GM21526 (cell line): ENCODE results near the gene CD164L2.

Source experiments
- ATAC-seq: cut with Tn5 transposase; IDR thresholded peaks from one replicate; pipeline ENCODE4 v1.9.1; 2021; ENCODE audit warnings: moderate library complexity; ENCODE audit not compliant: unreplicated experiment, low FRiP score

CD164L2 gene

DNA sequence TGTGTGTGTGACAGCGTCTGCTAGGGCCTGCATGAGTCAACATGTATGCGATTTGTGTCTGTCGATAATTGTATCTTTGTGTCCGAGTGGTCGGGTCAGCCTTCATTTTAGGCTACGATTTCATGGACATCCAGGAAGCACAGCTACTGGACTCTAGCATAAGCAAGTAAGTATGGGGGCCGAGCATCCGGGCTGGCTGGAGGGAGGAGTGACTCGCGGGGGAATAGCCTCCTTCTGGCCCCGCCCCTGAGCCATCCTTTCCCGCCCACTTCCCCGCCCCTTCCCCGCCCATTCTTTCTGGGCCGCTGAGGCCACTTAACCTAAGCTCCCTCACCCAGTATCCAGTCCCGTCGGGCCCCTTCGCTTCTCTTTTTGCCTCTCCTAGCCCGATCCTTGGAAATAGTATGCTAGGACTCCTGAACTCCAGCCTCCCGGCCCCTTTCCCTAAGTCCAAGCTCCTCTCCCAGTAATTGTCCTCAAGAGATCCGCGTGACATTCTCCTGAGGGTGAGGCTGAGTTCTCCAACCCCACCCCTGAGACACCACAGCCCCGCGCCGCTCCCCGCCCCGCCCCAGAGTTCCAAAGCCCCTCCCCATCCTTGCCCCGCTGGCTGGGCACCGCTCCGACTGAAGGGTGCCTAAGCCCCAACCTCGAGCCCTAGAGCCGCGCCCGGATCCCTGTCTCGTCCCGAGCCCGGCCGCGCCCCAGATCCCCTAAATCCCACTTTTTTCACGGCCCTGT is 17.6 kb downstream of the CD164L2 start:
- ATAC-seq = no peak

- ATAC-seq = no peak
Measured at GRCh38 chr1:27364696-27365371, 18.3 kb downstream of the CD164L2 start.

DNA sequence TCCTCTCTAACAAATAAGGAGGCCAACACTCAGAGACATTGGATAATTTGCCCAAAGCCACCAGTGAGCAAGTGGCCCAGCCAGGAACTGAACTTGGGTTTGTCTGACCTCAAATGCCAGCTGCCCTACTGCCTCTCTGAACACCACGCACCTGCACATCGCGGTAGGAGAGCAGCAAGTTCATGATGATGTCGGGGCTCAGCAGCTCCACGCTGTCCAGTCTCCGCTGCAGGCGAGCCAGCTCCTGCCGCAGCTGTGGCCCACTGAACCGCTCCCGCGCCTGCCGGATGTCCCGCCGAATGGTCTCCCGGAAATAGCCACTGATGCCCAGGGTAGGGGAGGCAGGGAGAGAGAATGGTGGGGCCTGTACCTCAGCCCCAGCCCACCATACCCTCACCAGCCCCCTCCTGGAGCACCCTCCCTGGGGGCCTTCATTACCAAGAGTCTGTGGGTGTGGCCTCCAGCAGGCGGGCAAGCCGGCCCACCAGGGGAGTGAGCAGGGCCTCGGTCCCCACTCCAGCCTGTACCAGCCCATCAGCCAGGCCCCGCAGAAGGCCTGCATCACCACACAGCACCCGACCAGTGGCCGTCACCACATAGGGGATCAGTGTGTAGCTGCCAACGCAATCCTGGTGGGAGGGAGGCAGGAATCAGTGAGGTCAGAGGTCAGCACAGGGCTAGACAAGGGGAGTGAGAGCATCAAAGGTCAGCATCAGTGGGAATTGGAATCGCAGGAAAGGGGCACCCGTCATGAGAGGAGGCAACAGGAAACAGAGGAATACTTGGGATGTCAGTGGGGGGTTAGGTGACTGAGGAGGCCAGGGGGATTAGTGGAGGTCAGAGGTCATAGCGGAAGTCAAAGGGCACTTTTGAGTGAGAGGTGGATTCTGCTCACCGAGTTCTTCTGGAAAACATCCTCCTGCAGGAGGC is 19.1 kb downstream of the CD164L2 start:
- ATAC-seq = no peak

DNA sequence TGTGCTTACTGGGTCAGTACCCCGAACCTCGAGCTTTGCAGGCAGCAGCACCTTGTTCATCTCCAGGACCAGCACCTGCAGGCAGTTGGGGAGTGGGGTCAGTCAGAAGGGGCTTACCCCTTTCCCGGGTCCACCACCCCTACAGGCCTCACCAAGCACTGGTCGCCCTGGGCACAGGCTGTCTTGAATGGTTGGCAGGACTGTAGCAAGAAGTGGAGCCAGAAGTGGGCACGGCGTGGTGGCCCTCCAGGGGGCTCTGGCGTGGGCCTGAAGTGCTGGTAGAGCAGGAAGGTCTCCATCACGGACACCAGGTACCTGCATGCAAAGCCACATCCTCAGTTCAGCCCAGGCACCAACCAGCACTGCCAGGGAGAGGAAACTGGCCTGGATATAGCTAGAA is 21.6 kb downstream of the CD164L2 start:
- ATAC-seq = no peak

GRCh38 chr1:27361044-27361402 is 22.1 kb downstream of the CD164L2 start:
- no peak for ATAC-seq

GRCh38 chr1:27360159-27361043 is 22.7 kb downstream of the CD164L2 start:
- ATAC-seq = no peak

GRCh38 chr1:27359822-27360158 is 23.3 kb downstream of the CD164L2 start:
- no peak for ATAC-seq

- ATAC-seq = no peak
Measured at GRCh38 chr1:27358928-27359313, 24.2 kb downstream of the CD164L2 start.

DNA sequence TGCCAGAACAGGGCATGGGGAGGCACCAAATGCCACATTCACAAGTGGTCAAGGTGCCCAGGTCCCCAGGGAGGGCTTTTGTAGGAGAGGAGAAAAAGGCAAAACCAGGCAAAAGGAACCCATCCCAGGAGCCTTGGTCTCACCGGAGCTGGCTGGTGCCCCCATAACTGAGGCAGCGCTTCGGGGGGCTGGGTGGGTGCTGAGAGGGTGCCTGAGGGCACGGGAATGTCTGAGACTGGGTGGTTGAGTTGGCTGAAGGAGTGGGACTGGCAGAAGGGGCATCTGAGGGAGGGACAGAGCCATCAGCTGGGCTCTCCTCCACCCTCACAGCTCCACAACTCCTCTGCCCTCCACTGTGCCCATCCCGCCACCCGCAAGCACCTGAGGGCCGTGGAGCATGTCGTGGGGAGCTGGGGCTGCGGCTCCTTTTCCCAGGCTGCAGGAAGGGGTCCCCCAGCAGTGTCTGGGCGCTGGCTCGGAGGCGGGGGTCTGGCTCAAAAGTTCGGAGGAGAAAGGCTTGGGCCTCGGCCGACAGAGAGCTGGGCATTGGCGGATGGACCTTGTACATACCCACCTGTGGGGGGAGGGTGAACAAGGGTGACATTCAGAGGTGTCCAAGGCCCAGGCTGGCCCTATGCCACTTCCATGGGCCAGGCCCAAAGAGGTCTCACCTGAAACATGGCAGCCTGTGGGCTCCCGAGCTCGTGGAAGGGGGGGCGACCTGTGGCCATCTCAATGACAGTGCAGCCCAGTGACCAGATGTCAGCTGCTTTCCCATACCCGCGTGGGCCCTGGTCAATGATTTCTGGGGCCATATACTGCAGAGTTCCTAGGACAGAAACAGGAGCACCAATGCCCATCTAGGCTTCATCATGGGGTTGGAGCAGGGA is 24.9 kb downstream of the CD164L2 start:
- ATAC-seq = no peak

DNA sequence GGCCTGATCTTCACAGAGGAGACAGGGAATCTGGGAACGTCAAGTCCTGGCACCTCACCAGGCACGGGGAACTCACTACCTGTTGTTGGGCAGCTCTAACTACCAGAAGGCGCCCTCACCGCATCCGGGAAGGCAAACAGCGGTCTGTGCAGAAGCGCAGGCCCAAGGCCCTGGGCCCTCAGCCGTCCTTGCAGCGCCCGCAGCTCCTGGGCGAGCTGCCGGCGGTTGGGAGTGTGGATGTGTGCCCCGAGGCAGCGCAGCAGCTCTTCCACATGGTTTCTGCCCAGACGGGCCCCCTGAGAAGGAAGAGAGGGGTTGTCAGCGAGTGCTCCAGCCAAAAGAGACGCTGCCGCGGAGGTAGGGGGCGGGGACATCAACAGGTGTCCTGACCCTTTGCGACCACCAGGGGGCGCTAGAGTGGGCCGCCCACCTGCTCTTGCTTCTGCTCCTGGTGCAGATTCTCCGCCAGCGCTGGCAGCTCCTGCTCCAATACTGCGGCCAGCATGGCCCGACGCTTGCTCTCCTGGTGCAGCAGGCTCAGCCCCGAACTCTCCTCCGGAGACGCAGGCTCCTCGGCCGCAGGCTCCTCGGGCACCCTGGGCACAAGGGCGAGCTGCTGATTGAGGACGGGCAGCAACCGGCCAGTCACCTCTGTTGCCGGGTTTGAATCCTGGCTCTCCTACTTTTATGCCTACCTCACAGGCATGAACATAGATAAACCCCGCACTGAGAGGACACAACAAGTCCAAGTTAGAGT is 25.7 kb downstream of the CD164L2 start:
- no peak for ATAC-seq

DNA sequence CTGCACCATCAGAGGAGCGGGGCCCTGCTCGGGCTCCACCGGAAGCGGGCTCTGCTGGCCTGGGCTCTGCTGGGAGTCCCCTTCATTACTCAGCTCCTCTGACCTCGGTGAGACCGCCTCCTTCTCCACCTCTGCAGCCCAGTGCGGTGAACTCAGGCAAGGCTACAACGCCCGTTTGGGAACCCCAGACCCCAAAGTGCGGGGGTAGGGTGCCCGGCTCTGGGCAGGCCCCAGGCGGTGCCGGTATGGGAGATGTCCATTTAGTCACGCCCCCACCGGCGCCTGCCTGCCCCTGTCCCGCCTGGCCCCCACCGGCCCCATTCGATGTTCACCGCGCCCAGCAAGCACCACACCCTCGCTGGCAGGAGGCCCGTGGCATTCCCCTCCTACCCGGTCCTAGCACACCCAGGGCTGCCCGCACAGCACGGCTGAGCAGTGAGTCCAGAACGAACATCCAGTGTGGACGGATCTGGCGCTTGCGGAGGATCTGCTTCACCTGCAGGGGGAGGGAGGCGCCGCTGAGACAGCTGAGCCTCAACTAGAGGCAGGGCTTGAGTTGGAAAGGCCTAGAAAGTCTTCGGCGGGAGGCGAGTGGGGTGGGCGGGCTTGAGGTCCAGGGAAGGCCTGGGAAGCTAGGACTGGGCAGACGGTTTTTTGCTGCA is 26.4 kb downstream of the CD164L2 start:
- ATAC-seq = no peak

DNA sequence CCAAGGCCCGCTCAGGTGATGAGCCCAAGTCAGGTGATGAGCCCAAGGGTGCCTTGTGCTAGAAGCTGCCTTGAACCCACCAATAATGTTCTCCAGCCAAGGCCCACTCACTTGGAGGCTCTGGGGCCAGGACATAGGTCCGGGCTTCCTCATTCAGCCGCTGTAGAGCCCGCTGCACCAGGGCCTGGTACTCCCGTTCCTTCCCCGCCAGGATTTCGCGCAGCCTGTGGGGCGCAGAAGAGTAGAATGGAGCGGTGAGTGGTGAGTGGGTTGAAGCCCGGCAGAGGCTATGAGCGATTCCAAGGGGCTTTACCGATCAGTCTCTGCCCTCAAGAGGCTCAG is 26.9 kb downstream of the CD164L2 start:
- ATAC-seq = no peak

- ATAC-seq = no peak
Measured at GRCh38 chr1:27355683-27356082, 27.4 kb downstream of the CD164L2 start.

- no peak for ATAC-seq
Measured at GRCh38 chr1:27353629-27354028, 29.5 kb downstream of the CD164L2 start.

GRCh38 chr1:27353166-27353565 is 30.0 kb downstream of the CD164L2 start:
- no peak for ATAC-seq

DNA sequence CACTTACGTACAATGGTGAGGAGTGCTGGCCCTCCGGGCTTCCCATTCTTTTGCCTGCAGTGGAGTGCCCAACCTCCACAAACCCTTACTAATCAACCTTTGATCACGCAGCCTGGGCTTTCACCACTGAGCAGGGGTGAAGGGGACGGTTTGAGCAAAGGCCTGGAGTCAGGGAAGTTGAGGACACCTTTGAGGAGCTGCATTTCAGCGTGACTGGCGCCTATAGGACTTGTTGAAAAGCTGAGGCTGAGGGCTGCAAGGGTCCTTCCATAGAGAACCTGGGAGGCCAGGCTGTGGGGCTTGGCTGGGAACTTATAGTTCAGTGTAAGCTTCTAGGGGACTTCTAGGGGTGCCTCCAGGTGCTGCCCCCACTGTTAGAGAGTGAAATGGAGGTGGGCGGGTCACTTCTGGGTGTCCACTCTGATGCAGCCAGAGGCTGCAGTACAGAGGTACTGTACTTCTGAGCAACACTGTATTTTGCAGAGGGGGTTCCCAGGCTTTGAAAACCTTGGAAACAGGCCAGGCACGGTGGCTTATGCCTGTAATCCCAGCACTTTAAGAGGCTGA is 31.5 kb downstream of the CD164L2 start:
- ATAC-seq = no peak

GRCh38 chr1:27350663-27351540 is 32.2 kb downstream of the CD164L2 start:
- ATAC-seq = no peak
